Measurements from ENCODE around the gene FADS1.

The FADS1 gene

DNA sequence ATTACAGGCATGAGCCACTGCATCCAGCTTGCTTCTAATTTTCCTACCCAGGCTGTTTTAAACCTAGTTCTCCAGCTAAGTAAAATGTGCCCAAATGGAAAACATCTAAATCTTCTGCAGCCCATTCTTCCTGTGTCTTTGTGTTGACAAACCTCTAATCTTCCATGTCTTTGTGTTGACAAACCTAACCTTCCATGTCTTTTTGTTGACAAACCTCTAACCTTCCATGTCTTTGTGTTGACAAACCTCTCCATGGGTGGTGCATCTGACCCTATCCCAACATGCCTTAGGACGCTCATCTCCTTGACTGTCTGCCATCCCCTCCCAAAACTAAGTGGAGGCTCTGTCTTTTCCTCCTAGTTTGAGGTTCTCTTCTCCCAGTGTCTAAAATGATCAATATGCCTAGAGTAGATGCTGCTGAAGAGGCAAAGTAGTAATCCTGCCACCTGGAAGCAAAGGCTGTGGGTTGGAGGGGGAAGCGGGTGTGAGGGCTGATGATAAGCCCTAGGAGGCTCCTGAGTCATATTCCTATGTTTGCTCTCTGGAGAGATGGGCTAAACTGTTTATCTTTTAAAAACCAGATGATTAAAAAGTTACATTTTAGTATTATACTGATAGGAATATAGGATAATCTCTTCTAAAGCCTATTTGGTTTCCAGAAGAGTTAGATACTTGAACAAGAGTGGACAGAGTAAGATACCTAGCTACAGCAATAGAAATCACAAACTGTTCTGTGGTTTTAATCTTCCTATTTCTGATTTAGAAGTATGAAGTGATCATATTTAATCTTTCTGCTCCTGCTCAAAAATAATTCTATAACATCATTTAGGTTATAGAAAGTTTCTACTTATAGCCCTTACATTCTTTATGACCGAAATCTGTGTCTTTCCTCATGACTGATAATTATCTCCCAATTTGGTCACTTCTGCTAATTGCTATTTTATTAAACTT lies 16.2 kb downstream of the FADS1 start:
- in situ Hi-C loops (cut with HindIII; ENCODE audit: low sequenced_read_pairs): no loop called here

DNA sequence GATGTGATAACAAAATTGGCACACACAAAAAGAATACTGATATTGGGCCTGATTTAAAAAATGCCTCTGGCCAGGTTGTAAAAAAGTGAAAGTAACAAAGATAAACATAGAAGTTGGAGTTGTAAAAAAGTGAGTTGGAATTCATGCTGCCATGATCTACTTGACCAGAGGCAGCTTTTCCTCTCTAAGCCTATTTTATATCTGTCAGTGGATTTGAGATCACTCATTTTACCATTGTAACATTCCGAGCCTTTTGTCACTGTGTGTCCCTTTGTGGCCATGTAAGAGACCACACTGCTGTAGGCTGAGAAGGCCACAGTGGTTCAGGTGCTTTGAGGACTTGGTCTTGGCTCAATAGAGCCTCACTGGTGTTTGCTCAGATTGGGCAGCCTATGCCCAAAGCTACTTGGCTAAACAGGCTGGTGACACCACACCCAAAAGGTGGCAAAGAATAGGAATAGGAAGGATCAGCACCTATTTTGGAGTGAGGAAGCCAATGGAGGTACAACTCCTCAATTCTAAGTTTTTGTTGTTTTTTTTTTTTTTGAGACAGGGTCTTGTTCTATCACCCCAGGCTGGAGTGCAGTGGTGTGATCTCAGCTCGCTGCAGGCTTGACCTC lies 17.0 kb downstream of the FADS1 start:
- in situ Hi-C loops (cut with HindIII; ENCODE audit: low sequenced_read_pairs): loop anchor here (10.0 kb wide), 1 partner anchor 45 kb away; no protein-coding TSS in a partner anchor

DNA sequence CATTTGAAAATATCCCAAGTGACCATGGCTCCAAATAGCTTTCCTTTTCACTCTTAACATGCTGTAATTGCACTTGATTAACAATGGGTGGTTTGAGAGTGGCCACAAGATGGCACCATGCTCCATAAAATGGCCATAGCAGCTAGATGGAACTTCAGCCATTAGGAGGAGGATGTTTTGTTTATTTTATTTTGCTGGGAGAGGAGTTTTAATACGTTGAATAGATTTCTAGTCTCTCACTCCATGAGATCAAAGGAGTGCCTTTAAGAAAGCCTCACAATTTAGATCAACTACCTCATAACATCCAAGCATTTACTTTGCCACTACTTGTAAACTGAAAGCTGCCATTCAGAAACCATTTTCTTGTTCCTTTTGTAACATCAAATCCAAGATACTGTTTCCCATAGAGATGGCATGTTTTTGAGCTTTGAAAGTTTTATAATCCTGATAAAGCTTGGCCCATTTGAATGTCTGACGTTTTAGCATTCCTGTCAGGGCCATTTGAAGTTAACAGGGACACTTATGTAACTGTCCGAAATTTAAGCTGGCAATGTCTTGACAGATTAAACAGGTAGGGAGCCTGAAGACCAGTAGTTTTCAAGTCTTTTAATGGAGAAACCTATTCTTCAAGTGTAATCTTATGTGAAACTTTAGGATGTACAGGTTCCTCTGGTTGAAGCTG lies 19.4 kb downstream of the FADS1 start:
- in situ Hi-C loops (cut with HindIII; ENCODE audit: low sequenced_read_pairs): loop anchor here (10.0 kb wide), 1 partner anchor 47 kb away; no protein-coding TSS in a partner anchor

DNA sequence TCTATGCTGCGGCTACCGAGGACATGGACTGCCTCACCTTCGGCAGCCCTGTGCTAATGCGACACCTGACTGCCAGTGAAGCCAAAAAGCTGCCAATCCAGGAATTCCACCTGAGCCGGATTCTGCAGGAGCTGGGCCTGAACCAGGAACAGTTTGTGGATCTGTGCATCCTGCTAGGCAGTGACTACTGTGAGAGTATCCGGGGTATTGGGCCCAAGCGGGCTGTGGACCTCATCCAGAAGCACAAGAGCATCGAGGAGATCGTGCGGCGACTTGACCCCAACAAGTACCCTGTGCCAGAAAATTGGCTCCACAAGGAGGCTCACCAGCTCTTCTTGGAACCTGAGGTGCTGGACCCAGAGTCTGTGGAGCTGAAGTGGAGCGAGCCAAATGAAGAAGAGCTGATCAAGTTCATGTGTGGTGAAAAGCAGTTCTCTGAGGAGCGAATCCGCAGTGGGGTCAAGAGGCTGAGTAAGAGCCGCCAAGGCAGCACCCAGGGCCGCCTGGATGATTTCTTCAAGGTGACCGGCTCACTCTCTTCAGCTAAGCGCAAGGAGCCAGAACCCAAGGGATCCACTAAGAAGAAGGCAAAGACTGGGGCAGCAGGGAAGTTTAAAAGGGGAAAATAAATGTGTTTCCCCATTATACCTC lies 20.8 kb downstream of the FADS1 start:
- in situ Hi-C loops (cut with HindIII; ENCODE audit: low sequenced_read_pairs): loop anchor here (10.0 kb wide), 1 partner anchor 49 kb away; no protein-coding TSS in a partner anchor

DNA sequence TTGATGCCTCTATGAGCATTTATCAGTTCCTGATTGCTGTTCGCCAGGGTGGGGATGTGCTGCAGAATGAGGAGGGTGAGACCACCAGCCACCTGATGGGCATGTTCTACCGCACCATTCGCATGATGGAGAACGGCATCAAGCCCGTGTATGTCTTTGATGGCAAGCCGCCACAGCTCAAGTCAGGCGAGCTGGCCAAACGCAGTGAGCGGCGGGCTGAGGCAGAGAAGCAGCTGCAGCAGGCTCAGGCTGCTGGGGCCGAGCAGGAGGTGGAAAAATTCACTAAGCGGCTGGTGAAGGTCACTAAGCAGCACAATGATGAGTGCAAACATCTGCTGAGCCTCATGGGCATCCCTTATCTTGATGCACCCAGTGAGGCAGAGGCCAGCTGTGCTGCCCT lies 21.3 kb downstream of the FADS1 start:
- in situ Hi-C loops (cut with HindIII; ENCODE audit: low sequenced_read_pairs): loop anchor here (10.0 kb wide), 1 partner anchor 49 kb away; no protein-coding TSS in a partner anchor

DNA sequence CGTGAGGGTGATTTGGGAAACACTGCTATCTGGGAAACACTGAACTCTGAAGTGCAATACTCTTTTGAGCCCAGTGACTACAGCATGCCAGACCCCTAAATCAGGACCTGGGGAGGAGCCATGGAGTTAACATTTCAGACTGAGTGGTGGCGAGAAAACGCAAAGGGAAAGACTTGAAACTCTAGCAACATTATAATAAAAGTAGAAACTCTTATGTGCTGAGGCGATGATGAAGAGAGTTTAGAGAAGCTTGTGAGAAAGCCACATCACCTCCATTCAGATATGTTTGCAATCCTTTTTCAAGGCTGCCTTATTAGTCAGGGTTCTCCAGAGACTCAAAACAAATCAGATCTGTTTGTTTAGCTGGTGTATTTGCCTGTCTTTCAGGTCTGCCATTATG lies 22.2 kb downstream of the FADS1 start:
- in situ Hi-C loops (cut with HindIII; ENCODE audit: low sequenced_read_pairs): loop anchor here (5.0 to 10.0 kb wide), 4 partner anchors 50 to 133 kb away; no protein-coding TSS in a partner anchor

DNA sequence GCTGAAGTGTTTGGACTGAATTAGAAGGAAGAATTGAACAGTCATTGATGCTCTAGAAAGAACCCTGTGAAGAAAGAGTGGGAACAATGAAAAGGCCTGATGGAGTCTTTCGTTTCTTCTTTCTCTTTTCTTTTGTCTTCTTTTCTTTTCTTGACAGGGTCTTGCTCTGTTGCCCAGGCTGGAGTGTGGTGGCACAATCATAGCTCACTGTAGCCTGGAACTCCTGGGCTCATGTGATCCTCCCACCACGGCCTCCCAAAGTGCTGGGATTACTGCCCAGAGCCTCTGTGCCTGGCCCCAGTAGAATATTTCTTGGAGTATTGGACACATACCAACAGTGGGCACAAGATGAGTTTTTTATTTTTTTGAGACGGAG lies 23.0 kb downstream of the FADS1 start:
- in situ Hi-C loops (cut with HindIII; ENCODE audit: low sequenced_read_pairs): loop anchor here (5.0 to 10.0 kb wide), 4 partner anchors 51 to 133 kb away; no protein-coding TSS in a partner anchor

DNA sequence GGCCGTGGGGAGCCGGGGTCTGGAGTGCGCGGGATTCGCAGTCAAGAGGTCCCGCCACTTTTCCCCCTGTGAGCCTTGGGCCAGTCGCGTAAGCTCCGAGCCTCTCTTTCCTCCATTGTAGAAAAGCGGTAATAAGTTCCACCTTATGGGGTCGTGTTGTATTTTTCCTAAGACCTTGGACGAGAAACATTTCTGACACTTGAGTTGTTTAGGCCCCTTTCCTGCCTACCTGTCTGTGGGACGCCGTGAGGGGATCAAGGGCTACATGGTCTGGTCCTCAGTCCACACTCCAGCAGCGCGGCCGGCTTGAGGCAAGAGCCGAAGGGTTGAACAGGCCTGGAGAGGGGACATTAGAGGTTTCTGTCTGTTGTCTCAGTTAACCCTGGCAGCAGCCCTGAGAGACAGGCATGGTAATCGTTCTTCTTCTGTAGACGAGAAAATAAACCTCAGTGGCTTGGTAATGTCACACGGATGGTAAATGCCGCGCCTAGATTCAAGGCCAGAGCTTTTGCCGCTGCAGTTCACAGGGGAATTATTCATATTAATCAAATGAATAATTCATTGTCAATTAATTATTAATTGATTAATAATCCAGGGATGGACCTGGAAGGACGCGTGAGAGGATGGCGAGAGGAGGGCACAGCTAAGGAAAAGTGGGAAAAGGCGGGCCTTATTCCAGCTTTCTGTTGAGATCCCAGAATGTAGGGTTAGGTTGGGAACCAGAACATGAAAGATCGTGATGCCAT lies 23.5 kb downstream of the FADS1 start:
- in situ Hi-C loops (cut with HindIII; ENCODE audit: low sequenced_read_pairs): loop anchor here (5.0 to 10.0 kb wide), 4 partner anchors 52 to 134 kb away; no protein-coding TSS in a partner anchor

DNA sequence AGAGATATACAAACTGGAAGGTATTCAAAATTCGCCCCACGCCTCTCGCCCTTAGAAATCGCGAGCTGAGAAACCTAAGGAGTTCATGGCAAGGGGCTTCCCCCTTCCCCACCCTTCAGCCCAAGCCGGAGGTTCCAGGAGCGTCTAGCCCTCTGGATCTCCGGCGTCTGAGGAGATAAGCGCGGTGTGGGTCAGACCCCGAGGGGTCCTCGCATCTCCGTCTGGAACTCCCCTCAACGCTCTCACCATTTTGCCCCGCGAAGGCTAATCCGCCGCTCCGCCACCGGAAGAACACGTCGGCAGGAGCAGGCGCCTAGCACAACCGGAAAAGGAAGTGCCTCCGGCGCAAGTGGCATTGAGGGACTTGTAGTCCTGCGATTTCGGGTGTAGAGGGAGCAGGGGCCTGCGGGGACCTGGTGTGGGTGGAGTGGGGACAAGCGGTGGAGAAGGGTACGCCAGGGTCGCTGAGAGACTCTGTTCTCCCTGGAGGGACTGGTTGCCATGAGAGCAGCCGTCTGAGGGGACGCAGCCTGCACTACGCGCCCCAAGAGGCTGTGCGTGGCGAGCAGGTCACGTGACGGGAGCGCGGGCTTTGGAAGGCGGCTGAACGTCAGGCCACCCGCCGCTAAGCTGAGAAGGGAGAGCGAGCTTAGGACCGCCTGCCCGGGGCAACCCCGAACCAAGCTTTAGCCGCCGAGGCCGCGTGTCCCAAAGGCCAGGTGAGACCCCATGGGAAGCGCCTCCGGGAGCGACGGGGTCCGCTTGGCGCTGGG lies 24.3 kb downstream of the FADS1 start, which contains the start of the genes FEN1 and TMEM258:
Gene FEN1, plus strand, starts transcription at position 602 of the 773 bp plus-strand sequence. CDS start 2,451 bp downstream, outside the sequence.
Gene TMEM258, minus strand, starts transcription at position 290 of the 773 bp plus-strand sequence. Its CDS starts 41 bp downstream, at position 249.
- in situ Hi-C loops (cut with HindIII; ENCODE audit: low sequenced_read_pairs): loop anchor here (5.0 to 10.0 kb wide), 4 partner anchors 52 to 135 kb away; no protein-coding TSS in a partner anchor

DNA sequence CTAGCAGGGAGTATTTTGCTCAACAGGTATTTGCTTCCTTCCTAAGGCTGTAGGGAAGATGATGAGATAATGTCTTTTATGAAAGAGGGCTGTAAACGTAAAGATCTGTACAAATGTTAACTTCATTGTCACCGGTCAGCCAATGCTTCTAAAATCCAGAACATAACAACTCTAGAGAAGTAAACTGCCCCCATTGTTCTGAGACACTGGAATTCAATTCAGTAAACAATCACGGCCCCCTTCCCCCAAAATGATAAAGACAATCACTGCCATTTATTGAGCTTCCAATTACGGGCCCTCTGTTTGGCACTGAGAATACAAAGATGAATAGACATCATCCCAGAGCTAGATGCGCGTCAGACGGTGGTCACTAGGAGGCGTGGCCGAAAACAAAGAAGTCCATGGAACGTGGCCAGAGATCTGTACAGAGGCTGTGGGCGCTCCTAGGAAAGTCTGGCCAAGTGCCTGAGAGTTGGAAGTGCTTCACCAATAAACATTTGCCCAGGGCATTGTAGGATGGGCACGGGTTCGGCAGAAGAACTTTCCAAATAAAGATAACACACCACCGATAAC lies 25.0 kb downstream of the FADS1 start:
- in situ Hi-C loops (cut with HindIII; ENCODE audit: low sequenced_read_pairs): loop anchor here (5.0 to 10.0 kb wide), 4 partner anchors 53 to 135 kb away; no protein-coding TSS in a partner anchor

DNA sequence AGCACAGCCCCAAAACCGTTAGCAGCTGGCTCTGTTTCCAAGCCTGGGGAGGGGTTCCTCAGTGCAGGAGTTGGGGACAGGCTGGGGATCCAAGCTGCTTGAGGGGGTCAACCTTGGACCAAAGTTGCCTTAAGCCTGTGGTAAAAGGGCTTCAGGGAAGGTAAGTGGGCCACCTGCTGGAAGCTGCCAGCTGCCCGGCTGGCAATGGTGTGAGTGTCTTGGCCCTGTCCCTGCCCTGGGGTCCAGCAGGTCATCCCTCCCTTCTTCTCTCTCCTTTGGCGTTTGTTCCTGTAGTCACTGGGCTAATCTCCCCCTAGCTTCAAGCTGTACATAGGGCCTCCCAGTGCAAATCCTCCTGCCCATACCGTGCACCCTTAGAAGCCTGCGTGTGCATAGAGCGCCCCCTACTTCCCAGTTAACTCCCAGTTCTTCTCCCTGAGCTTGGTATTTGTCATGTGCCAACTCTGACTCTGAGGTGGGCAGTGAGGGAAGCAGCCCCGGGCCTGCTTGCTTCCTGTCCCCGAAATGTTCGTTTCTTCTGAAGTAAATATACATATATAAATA lies 28.8 kb downstream of the FADS1 start:
- in situ Hi-C loops (cut with HindIII; ENCODE audit: low sequenced_read_pairs): no loop called here

DNA sequence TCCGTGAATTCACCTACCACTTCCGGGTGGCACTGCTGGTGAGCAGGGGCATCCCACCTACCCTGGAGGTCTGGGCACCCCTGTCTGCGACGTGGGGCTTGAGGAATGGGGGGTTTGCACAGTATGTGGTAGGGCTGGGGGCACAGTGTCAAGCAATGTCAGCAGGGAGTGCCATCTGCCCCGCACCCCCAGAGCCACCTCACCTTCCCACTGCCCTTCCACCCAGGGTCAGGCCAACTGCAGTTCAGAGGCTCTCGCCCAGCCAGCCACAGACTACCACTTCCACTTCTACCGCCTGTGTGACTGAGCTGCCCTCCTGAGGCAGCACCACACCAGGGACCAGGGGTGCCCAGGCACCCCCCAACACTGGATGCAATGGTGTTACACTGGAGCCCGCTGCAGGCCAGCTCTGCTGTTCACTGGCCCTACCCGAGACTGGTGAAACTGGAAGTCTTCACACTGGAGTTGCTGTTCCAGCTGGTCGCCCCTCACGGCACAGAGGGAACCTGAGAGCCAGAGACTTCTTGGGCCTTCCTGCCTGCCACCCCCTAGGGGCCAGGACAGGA lies 30.9 kb downstream of the FADS1 start:
- in situ Hi-C loops (cut with HindIII; ENCODE audit: low sequenced_read_pairs): no loop called here

DNA sequence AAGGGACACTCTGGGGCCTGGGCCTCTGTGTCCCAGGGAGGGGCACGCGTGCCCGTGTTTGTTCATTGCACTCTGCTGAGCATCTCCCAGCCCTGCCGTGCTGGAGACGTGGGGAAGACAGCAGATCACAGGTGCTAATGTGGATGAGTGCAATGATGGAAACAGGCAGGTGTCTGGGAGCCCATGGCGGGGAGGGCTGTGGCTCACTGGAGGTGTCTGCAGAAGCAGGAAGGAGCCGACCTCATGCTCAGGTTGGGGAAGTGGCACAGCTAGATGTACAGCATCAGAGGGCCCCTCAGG lies 32.3 kb downstream of the FADS1 start:
- in situ Hi-C loops (cut with HindIII; ENCODE audit: low sequenced_read_pairs): no loop called here

DNA sequence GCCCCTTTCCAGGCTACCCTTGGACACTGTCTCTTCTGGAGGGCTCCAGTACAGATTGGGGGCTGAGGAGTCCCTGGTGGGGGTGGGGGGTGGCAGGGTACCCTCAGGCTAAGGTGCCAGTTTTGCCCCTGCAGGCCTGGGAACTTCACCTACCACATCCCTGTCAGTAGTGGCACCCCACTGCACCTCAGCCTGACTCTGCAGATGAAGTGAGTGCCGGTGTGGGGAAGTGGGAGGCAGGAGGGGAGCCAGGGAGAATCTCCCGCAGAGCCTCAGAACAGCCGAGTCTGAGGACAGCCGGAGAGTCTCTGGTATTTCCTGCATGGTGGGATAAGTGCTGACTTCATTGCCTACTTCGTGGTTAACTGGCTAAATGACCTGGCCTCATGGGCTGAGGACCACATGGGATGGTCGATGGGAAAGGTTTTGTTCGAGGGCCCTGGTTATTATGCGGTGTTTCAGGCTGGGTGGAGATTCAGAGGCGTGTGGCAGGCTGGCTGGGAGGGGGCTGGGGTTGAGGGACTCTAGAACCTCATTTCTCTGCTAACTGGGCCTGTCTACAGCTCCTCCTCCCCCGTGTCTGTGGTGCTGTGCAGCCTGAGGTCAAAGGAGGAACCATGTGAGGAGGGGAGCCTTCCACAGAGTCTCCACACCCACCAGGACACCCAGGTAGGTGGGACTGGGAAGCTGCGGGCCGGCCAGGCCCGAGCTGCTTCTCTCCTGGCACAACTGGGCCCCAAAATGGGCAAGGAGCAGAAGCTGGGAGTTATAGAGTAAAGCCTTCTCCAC lies 32.9 kb downstream of the FADS1 start:
- in situ Hi-C loops (cut with HindIII; ENCODE audit: low sequenced_read_pairs): no loop called here

DNA sequence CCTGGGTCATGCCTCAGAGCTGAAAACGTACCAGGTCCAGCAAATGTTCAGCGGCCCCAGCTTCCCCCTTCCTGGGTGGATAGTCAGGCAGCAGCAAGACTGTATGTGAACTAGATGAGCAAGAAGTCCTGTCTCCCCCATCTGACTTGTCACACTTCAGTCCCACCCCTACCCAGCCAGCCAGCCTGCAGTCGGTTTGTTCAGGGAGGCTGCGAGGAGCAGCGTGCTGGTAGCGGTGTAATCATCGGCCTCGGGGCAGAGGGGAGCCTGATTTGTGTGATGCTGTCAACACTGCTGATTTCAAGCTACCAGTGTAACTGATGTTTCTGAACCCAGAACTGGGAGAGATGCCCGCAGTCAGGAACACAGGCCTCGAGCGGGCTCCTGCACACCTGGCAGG lies 34.0 kb downstream of the FADS1 start:
- in situ Hi-C loops (cut with HindIII; ENCODE audit: low sequenced_read_pairs): no loop called here

DNA sequence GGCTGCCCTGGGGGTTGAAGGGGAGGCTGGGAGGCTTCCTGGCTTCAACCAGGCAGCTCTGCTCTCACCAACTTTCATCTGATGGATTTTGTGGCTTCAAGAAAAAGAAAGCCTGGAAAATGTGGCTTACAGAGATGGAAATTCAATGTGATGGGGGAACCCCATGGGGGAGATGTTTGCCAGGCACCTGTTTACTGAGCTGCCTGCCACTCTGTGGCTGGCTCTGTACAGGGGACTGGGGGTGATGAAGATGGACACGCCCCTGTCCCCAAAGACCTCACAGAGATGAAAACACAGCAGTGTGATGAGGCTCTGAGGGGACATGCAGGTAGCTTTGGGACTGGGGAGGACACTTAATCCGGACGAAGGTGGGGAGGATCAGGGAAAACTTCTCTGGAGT lies 34.5 kb downstream of the FADS1 start:
- in situ Hi-C loops (cut with HindIII; ENCODE audit: low sequenced_read_pairs): no loop called here

DNA sequence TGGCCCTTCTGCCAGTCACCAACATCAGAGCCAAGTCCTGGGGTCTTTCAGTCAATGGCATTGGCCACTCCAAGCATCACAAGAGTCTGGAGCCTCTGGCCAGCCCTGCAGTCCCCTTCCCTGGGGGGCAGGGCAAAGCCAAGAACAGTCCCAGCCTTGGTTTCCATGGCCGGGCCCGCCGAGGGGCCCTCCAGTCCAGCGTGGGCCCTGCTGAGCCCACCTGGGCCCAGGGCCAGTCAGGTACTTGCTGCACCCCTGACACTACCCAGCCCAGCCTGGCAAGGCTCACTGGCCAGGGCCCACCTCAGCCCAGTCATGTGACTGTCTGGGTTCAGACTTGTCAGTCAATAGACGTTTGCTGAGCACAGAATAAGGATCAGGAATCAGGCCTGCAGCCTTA lies 35.2 kb downstream of the FADS1 start:
- in situ Hi-C loops (cut with HindIII; ENCODE audit: low sequenced_read_pairs): no loop called here
